K562 (cell line): ENCODE data around the gene RYR1. TPM values are rescaled to one million over a fixed set of nuclear protein-coding genes. Genes with fewer than 3 reads are reported as not detected.
"Not testable (repeated sequence)": the region's sequence is repeated elsewhere in the genome, so short reads cannot be mapped to it uniquely, and the experiment has no call there.

Source experiments
- ATAC-seq: fragments of 200-7000 bp; cut with Tn5 transposase; 3 replicates; pipeline ENCODE4 v1.9.1; 2020; ENCODE audit warnings: moderate library complexity
- BruUV-seq: library from RNA; stranded (reverse); fragments of 400-500 nt; replicated peaks from 2 replicates; lab custom pipeline; 2021; lab: Mats Ljungman, UMichigan
- CTCF ChIA-PET: fragments of 300-600 bp; formaldehyde crosslinking; extraction: SDS; loops from one replicate; lab custom pipeline; 2021; ENCODE audit warnings: low intra/inter-chr PET ratio; lab: Yijun Ruan, JAX
- POLR2A ChIA-PET: fragments of 300-600, 350-650 bp; sonication (Branson Sonifier 250); formaldehyde crosslinking; extraction: SDS; loops from one replicate; lab custom pipeline; 2021; ENCODE audit warnings: antibody characterized with exemption, inconsistent platforms; lab: Yijun Ruan, JAX
- DNase-seq, 4 experiments: peaks; one replicate each; pipeline versions ENCODE4 v3.0.0 to v3.0.0-alpha.2; 2011 to 2018; ENCODE audit warnings: low spot score in 3 of 4, mixed read lengths in 3 of 4; ENCODE audit errors: extremely low read depth in 1 of 4
- FAIRE-seq: peaks from 2 replicates; lab custom pipeline; 2011; peaks lifted over from hg19 to GRCh38; lab: Jason Lieb, UNC
- H2AFZ ChIP-seq: 2 replicates; pipeline ENCODE4 v1.6.0; 2011; ENCODE audit warnings: low read depth, low read length, control low read depth, inconsistent platforms
- H3K27ac ChIP-seq: fragments of 200-600 bp; 3 replicates; pipeline ENCODE4 v1.8.0; 2011; ENCODE audit warnings: low read depth, mild to moderate bottlenecking, control low read depth, inconsistent platforms, low read length, moderate library complexity, mixed read lengths; ENCODE audit errors: extremely low read depth
- H3K27me3 ChIP-seq, 2 experiments: fragments of 300-600 bp in 1 of 2; 2 replicates in 1 of 2; 3 replicates in 1 of 2; pipeline versions ENCODE4 v1.6.0 to v1.8.0; 2011; ENCODE audit warnings: inconsistent platforms in 2 of 2, low read length in 2 of 2, mild to moderate bottlenecking in 1 of 2, mixed read lengths in 1 of 2, moderate library complexity in 1 of 2; ENCODE audit not compliant: control insufficient read depth in 2 of 2, insufficient read depth in 2 of 2
- H3K36me3 ChIP-seq: fragments of 300-600 bp; 3 replicates; pipeline ENCODE4 v1.8.0; 2011; ENCODE audit warnings: mild to moderate bottlenecking, low read length, inconsistent platforms; ENCODE audit not compliant: control insufficient read depth, insufficient read depth
- H3K4me1 ChIP-seq, 2 experiments: fragments of 200-600 bp in 1 of 2; replicated peaks in 1 of 2; 2 replicates in 1 of 2; 3 replicates in 1 of 2; pipeline versions ENCODE4 v1.5.1 to v1.8.0; 2011; ENCODE audit warnings: inconsistent platforms in 2 of 2, low read length in 2 of 2, mild to moderate bottlenecking in 1 of 2, mixed read lengths in 1 of 2, moderate library complexity in 1 of 2; ENCODE audit not compliant: control insufficient read depth in 2 of 2, insufficient read depth in 2 of 2
- H3K4me2 ChIP-seq: 2 replicates; pipeline ENCODE4 v1.6.1; 2011; ENCODE audit warnings: low read length, control low read depth, inconsistent platforms, mixed read lengths; ENCODE audit not compliant: insufficient read depth
- H3K4me3 ChIP-seq: fragments of 200-600 bp; sonication (generic), shearing (Covaris generic); 2 replicates; pipeline ENCODE4 v1.5.1; 2016; ENCODE audit warnings: control low read depth, inconsistent platforms
- H3K79me2 ChIP-seq: fragments of 200-600 bp; 3 replicates; pipeline ENCODE4 v1.8.0; 2011; ENCODE audit warnings: low read length, inconsistent platforms; ENCODE audit not compliant: control insufficient read depth, insufficient read depth
- H3K9ac ChIP-seq, 2 experiments: 2 replicates each; pipeline versions ENCODE4 v1.6.0 to v1.6.1; 2011; ENCODE audit warnings: low read depth in 2 of 2, low read length in 2 of 2, control low read depth in 1 of 2, inconsistent platforms in 1 of 2, mild to moderate bottlenecking in 1 of 2, mixed read lengths in 1 of 2; ENCODE audit not compliant: insufficient read depth in 1 of 2
- H3K9me1 ChIP-seq: one replicate; pipeline ENCODE4 v1.6.0; 2011; ENCODE audit warnings: inconsistent platforms, mild to moderate bottlenecking, low read length, moderate library complexity; ENCODE audit not compliant: control insufficient read depth, insufficient read depth
- H3K9me3 ChIP-seq: replicated peaks from 2 replicates; pipeline ENCODE4 v1.5.1; 2011; ENCODE audit warnings: low read depth, low read length, inconsistent platforms; ENCODE audit not compliant: control insufficient read depth, insufficient read depth
- H4K20me1 ChIP-seq: replicated peaks from 2 replicates; pipeline ENCODE4 v1.6.1; 2011; ENCODE audit warnings: low read length, inconsistent platforms, mixed read lengths; ENCODE audit not compliant: control insufficient read depth, insufficient read depth
- CC2D1A ChIP-seq: fragments of 450-650 bp; IDR thresholded peaks from 2 replicates; pipeline ENCODE4 v1.6.1; 2017; ENCODE audit warnings: mild to moderate bottlenecking
- SIX5 ChIP-seq, 2 experiments: IDR thresholded peaks; 2 replicates each; pipeline ENCODE4 v1.6.1; 2011; ENCODE audit warnings: low read length in 2 of 2, borderline replicate concordance in 1 of 2, low read depth in 1 of 2, mild to moderate bottlenecking in 1 of 2, moderate library complexity in 1 of 2; ENCODE audit not compliant: insufficient read depth in 1 of 2
- SP2 ChIP-seq: IDR thresholded peaks from 2 replicates; pipeline ENCODE4 v1.6.1; 2011; ENCODE audit warnings: mild to moderate bottlenecking, low read depth, low read length, moderate library complexity; ENCODE audit not compliant: poor library complexity, severe bottlenecking; ENCODE audit errors: extremely low read depth
- TAF1 ChIP-seq: IDR thresholded peaks from 2 replicates; pipeline ENCODE4 v1.6.1; 2011; ENCODE audit warnings: mild to moderate bottlenecking, low read length, moderate library complexity; ENCODE audit not compliant: insufficient read depth, control insufficient read depth, severe bottlenecking; ENCODE audit errors: extremely low read depth
- TSC22D4 ChIP-seq: fragments of 450-650 bp; IDR thresholded peaks from 2 replicates; pipeline ENCODE4 v1.6.1; 2016; ENCODE audit warnings: missing genetic modification characterization, missing biosample characterization, control low read depth
- ZNF431 ChIP-seq: sonication (generic); formaldehyde crosslinking; IDR thresholded peaks from 2 replicates; pipeline ENCODE4 v1.8.0; 2022; ENCODE audit warnings: mild to moderate bottlenecking, missing genetic modification reagents
- WGBS: fragments of 100-300 bp; shearing (Covaris generic); methylation state at CpG from one replicate; pipeline ENCODE4 v1.1.6; 2016; ENCODE audit warnings: low coverage, mixed read lengths; ENCODE audit not compliant: insufficient coverage; ENCODE audit errors: missing lambda C conversion rate; 5-methylcytosine and 5-hydroxymethylcytosine counted together
- in situ Hi-C: fragments of 300-500 bp; cut with MboI; formaldehyde crosslinking; loops from 4 replicates; pipeline ENCODE4 v1.15.0; 2018; ENCODE audit warnings: inconsistent platforms, mixed read lengths
- intact Hi-C: fragments of 100-400 bp; cut with micrococcal nuclease; formaldehyde crosslinking; loops from 2 replicates; pipeline ENCODE4 v1.14.2; 2022
- polyA plus RNA-seq, 8 experiments: library from polyadenylated mRNA; depleted of rRNA in 4 of 8; stranded (reverse) in 5 of 8; unstranded in 3 of 8; fragments of >200 nt; fragmentation: Nextera tagmentation in 2 of 8; fragmentation: Illumina TruSeq in 1 of 8; extraction: Ambion mirVana in 2 of 8; extraction: Trizol in 1 of 8; gene quantifications; 2 replicates each; pipeline versions ENCODE4 v1.2.1 to v1.2.3, GENCODE V29; 2011 to 2014; ENCODE audit warnings: inconsistent platforms in 1 of 8, missing spikeins in 1 of 8
- total RNA-seq, 7 experiments: library from RNA; depleted of rRNA in 6 of 7; stranded (reverse); fragments of >200 nt in 6 of 7; fragmentation: Illumina TruSeq in 2 of 7; extraction: Trizol in 2 of 7; gene quantifications; 2 replicates each; pipeline versions ENCODE4 v1.2.1 to v1.2.3, GENCODE V29; 2011 to 2021; ENCODE audit warnings: low replicate concordance in 1 of 7
- TF ChIP-seq, protein P1 (sequence below): sonication (generic); formaldehyde crosslinking; IDR thresholded peaks from 2 replicates; pipeline ENCODE4 v1.8.0; 2022; ENCODE audit warnings: mild to moderate bottlenecking, missing genetic modification reagents

RYR1 gene
- total and polyA plus RNA-seq, 9 of the 15 experiments (the other 6 are each of a cell fraction or from before 2014, with no cell fraction given): 0.11 to 7.4 (median 3.7) TPM

DNA sequence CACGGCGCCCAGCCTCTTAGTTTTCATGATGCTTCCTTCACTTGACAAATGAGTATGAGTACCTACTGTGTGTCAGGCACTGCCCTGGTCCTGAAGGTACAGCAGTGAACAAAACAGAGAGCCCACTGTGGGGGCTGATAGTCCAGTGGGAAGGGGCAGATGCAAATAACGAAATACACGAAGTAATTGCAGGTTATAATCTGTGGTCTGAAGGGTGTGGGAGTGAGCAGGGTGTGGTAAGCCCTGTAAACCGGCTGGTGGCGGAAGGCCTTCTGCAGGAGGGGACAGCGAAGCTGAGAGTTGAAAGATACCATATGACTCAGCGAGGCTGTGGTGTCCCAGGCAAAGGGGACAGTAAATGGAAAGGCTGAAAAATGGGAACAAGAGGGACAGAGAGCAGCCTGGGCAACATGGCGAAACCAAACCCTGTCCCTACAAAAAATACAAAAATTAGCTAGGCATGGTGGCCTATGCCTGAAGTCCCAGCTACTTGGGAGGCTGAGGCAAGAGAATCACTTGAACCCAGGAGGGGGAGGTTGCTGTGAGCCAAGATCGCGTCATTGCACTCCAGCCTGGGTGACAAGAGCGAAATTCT is 123.8 kb downstream of the RYR1 start (continued):
- TF ChIP-seq, protein P1, sequence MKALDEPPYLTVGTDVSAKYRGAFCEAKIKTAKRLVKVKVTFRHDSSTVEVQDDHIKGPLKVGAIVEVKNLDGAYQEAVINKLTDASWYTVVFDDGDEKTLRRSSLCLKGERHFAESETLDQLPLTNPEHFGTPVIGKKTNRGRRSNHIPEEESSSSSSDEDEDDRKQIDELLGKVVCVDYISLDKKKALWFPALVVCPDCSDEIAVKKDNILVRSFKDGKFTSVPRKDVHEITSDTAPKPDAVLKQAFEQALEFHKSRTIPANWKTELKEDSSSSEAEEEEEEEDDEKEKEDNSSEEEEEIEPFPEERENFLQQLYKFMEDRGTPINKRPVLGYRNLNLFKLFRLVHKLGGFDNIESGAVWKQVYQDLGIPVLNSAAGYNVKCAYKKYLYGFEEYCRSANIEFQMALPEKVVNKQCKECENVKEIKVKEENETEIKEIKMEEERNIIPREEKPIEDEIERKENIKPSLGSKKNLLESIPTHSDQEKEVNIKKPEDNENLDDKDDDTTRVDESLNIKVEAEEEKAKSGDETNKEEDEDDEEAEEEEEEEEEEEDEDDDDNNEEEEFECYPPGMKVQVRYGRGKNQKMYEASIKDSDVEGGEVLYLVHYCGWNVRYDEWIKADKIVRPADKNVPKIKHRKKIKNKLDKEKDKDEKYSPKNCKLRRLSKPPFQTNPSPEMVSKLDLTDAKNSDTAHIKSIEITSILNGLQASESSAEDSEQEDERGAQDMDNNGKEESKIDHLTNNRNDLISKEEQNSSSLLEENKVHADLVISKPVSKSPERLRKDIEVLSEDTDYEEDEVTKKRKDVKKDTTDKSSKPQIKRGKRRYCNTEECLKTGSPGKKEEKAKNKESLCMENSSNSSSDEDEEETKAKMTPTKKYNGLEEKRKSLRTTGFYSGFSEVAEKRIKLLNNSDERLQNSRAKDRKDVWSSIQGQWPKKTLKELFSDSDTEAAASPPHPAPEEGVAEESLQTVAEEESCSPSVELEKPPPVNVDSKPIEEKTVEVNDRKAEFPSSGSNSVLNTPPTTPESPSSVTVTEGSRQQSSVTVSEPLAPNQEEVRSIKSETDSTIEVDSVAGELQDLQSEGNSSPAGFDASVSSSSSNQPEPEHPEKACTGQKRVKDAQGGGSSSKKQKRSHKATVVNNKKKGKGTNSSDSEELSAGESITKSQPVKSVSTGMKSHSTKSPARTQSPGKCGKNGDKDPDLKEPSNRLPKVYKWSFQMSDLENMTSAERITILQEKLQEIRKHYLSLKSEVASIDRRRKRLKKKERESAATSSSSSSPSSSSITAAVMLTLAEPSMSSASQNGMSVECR (CRISPR knock-in tag): no peak
- TF ChIP-seq ZNF431 (no peak; the same call in 1 of the 2 replicates), TAF1 (no peak), CC2D1A (peak; percentile 39; the same call in 1 of the 2 replicates), TSC22D4 (no peak), SIX5 (IDR thresholded peaks at IDR 0.05; ENCODE audit: borderline replicate concordance in 1 of 2, insufficient read depth in 1 of 2, low read depth in 1 of 2, low read length in 2 of 2) (no peak), SP2 (no peak)

DNA sequence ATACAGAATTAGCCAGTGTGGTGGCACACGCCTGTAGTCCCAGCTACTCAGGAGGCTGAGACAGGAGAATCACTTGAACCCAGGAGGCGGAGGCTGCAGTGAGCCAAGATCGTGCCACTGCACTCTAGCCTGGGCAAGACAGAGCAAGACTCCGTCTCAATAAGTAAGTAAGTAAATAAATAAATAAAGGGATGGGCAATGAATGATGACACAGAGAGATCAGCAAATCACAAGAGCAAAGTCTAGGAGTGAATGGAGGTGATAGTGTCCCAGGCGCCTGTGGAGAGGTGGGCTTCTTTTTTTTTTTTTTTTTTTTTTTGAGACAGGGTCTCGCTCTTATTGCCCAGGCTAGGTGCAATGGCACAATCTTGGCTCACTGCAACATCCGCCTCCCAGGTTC is 125.4 kb downstream of the RYR1 start:
- DNase-seq, ATAC-seq, H3K4me2 ChIP-seq, H3K79me2 ChIP-seq, in situ Hi-C loops, POLR2A ChIA-PET, H3K27ac ChIP-seq, BruUV-seq, H3K9ac ChIP-seq, H3K9me3 ChIP-seq, H3K9me1 ChIP-seq, FAIRE-seq, H4K20me1 ChIP-seq, H2AFZ ChIP-seq, CTCF ChIA-PET, H3K36me3 ChIP-seq, H3K4me3 ChIP-seq, H3K27me3 ChIP-seq: not testable (repeated sequence)
- intact Hi-C loops: loop anchor here (5.0 kb wide), 1 partner anchor 58 kb away; the partner anchor contains the start of genes EIF3K and MAP4K1
- 81% methylated on average over 5 of the region's 7 CpGs for WGBS
- peaks cover 14 to 17% of the 10 kb centered on the region in 2 experiments; a peak in 4 of 5 replicates for H3K4me1 ChIP-seq
